Progenitor cell of endocrine pancreas (in vitro differentiated cells): ENCODE results near the gene RPS29. TPM values are rescaled to one million over a fixed set of nuclear protein-coding genes. Genes with fewer than 3 reads are reported as not detected.
A peak's percentile ranks its signal among the peaks of the same experiment; 100 is the strongest.

Experiments used
- DNase-seq: peaks from one replicate; pipeline ENCODE4 v3.0.0; 2021; ENCODE audit warnings: low spot score; ENCODE audit not compliant: unreplicated experiment
- H3K27ac Mint-ChIP-seq: 2 replicates; pipeline ENCODE4 v1.8.0; 2021; ENCODE audit warnings: mild to moderate bottlenecking, moderate library complexity, mixed read lengths
- H3K27me3 Mint-ChIP-seq: 2 replicates; pipeline ENCODE4 v1.8.0; 2021; ENCODE audit warnings: mixed read lengths
- H3K36me3 Mint-ChIP-seq: 2 replicates; pipeline ENCODE4 v1.8.0; 2022; ENCODE audit warnings: mixed read lengths; ENCODE audit not compliant: insufficient read depth
- H3K4me1 Mint-ChIP-seq: 2 replicates; pipeline ENCODE4 v1.8.0; 2021; ENCODE audit warnings: low read depth, mixed read lengths
- H3K4me3 Mint-ChIP-seq: 2 replicates; pipeline ENCODE4 v1.8.0; 2021; ENCODE audit warnings: low read depth, mild to moderate bottlenecking, moderate library complexity, mixed read lengths
- H3K9me3 Mint-ChIP-seq: 2 replicates; pipeline ENCODE4 v1.8.0; 2021; ENCODE audit warnings: low read depth, mixed read lengths
- CTCF ChIP-seq: fragments of 200-600 bp; sonication (generic); IDR thresholded peaks from one replicate; pipeline ENCODE4 v1.5.0; 2021; ENCODE audit warnings: antibody characterized with exemption, mild to moderate bottlenecking; ENCODE audit not compliant: unreplicated experiment
- total RNA-seq: library from RNA; stranded (reverse); gene quantifications from 2 replicates; pipeline ENCODE4 v1.2.1, GENCODE V29; 2021

Gene RPS29
- total RNA-seq, 1 donor from 2014 or later = 1,117 TPM

DNA sequence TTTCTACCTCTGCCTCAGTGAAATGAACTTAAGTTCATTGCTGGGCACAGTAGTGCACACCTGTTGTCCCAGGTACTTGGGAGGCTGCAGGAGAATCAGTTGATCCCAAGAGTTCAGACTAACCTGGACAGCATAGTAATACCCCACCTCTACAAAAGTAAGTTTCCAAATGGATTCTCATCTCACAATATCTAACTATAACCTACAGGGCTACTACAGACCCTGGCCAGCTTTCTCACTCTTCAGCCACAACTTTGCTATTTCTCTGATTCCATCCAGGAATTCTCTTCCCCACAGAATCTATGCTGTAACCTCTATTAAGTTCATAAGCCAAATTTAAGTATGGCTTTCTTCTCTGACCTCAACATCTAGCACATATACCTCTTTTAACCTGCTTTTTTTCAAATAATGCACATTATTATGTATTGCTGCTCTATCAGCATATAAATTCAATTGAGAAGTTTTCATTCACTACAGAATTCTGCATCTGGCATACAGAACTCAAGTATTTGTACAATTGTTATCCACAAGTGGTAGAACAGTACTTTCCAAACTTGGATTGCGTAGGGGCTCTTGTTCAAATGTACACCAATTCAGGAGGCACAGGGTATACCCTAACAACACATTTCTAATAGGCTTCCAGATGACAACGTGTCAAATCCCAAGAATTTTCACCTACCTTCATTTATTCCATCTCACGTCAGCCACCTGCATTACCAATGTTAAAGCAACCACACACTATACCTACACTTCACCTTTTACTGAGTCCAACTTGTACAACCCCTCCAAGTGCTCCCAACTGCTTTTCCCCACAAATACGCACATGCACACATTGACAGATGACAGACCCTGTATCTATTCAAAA, 3.8 kb downstream of the RPS29 start:
- Mint-ChIP-seq H3K4me1 (peaks cover 20% of the 10 kb centered on the region), H3K27ac (peak overlapping the region; percentile 76), H3K4me3 (no peak overlapping the region), H3K36me3 (peaks cover 30% of the 10 kb centered on the region), H3K9me3 (no peaks in the 10 kb centered on the region), H3K27me3 (no peaks in the 10 kb centered on the region)
- TF ChIP-seq CTCF = no peak
- DNase-seq = no peak

GRCh38 chr14:49581209-49582112, 4.7 kb downstream of the RPS29 start:
- TF ChIP-seq CTCF = no peak
- Mint-ChIP-seq H3K9me3 (no peaks in the 10 kb centered on the region), H3K36me3 (peaks cover 34% of the 10 kb centered on the region), H3K4me3 (no peak overlapping the region), H3K4me1 (peaks cover 20% of the 10 kb centered on the region), H3K27ac (peak overlapping the region; percentile 81), H3K27me3 (no peaks in the 10 kb centered on the region)
- DNase-seq = no peak

- Mint-ChIP-seq H3K4me1 (peaks cover 19% of the 10 kb centered on the region), H3K27me3 (no peaks in the 10 kb centered on the region), H3K9me3 (no peaks in the 10 kb centered on the region), H3K4me3 (no peak overlapping the region), H3K27ac (no peak overlapping the region), H3K36me3 (peaks cover 34% of the 10 kb centered on the region)
- no peak for DNase-seq
- TF ChIP-seq CTCF = no peak
Measured at GRCh38 chr14:49579841-49580240, 6.3 kb downstream of the RPS29 start.

- no peak overlapping the region for H3K4me3 Mint-ChIP-seq
- H3K9me3 Mint-ChIP-seq = no peaks in the 10 kb centered on the region
- H3K4me1 Mint-ChIP-seq = peaks cover 12% of the 10 kb centered on the region
- no peaks in the 10 kb centered on the region for H3K27me3 Mint-ChIP-seq
- H3K27ac Mint-ChIP-seq = no peak overlapping the region
- H3K36me3 Mint-ChIP-seq = peaks cover 28% of the 10 kb centered on the region
- TF ChIP-seq CTCF = no peak
- no peak for DNase-seq
Measured at GRCh38 chr14:49578141-49578540, 8.0 kb downstream of the RPS29 start.

- TF ChIP-seq CTCF = no peak
- H3K9me3 Mint-ChIP-seq = no peaks in the 10 kb centered on the region
- no peak overlapping the region for H3K4me3 Mint-ChIP-seq
- no peaks in the 10 kb centered on the region for H3K27me3 Mint-ChIP-seq
- H3K4me1 Mint-ChIP-seq = peaks cover 3% of the 10 kb centered on the region
- no peak for DNase-seq
- peaks cover 18% of the 10 kb centered on the region for H3K36me3 Mint-ChIP-seq
- H3K27ac Mint-ChIP-seq = peak overlapping the region; percentile 17
Measured at GRCh38 chr14:49574038-49574437, 12.1 kb downstream of the RPS29 start.
